GM15510 (cell line): Measurements from ENCODE around the gene SLAMF8.

Experiments
- POLR2A ChIP-seq: IDR thresholded peaks from 3 replicates; pipeline ENCODE4 v1.6.1; 2011; ENCODE audit warnings: borderline replicate concordance; ENCODE audit not compliant: insufficient read length; ENCODE audit errors: extremely low read depth

The SLAMF8 gene

GRCh38 chr1:159826441-159827101 is at the start of gene SLAMF8:
Gene SLAMF8, plus strand, starts transcription at chr1:159826873. Its CDS starts 26 bp downstream, at chr1:159826899.
- no peak for TF ChIP-seq POLR2A

- no peak for TF ChIP-seq POLR2A
Measured at GRCh38 chr1:159778266-159778665, 48.4 kb upstream of the SLAMF8 start.

GRCh38 chr1:159779403-159779851 is 47.2 kb upstream of the SLAMF8 start:
- TF ChIP-seq POLR2A: no peak

- peak; percentile 49 for TF ChIP-seq POLR2A
Measured at GRCh38 chr1:159780583-159781582, 45.8 kb upstream of the SLAMF8 start, which contains the start of gene DUSP23. Gene DUSP23, plus strand, starts transcription at chr1:159780962. Its CDS starts 139 bp downstream, at chr1:159781101.

GRCh38 chr1:159781992-159782391 is 44.7 kb upstream of the SLAMF8 start:
- TF ChIP-seq POLR2A: no peak

GRCh38 chr1:159783724-159784123 is 42.9 kb upstream of the SLAMF8 start:
- TF ChIP-seq POLR2A: no peak

- TF ChIP-seq POLR2A: no peak
Measured at GRCh38 chr1:159786465-159786864, 40.2 kb upstream of the SLAMF8 start.

- no peak for TF ChIP-seq POLR2A
Measured at GRCh38 chr1:159786966-159787365, 39.7 kb upstream of the SLAMF8 start.

GRCh38 chr1:159790237-159790917 is 36.3 kb upstream of the SLAMF8 start:
- no peak for TF ChIP-seq POLR2A

GRCh38 chr1:159791031-159791430 is 35.6 kb upstream of the SLAMF8 start:
- TF ChIP-seq POLR2A: no peak

GRCh38 chr1:159791461-159791860 is 35.2 kb upstream of the SLAMF8 start:
- no peak for TF ChIP-seq POLR2A

GRCh38 chr1:159795534-159795933 is 31.1 kb upstream of the SLAMF8 start:
- no peak for TF ChIP-seq POLR2A

GRCh38 chr1:159798893-159799292 is 27.8 kb upstream of the SLAMF8 start:
- no peak for TF ChIP-seq POLR2A

GRCh38 chr1:159799446-159799985 is 27.2 kb upstream of the SLAMF8 start:
- no peak for TF ChIP-seq POLR2A

- no peak for TF ChIP-seq POLR2A
Measured at GRCh38 chr1:159800177-159800930, 26.3 kb upstream of the SLAMF8 start.

- no peak for TF ChIP-seq POLR2A
Measured at GRCh38 chr1:159802111-159802510, 24.6 kb upstream of the SLAMF8 start, which contains the start of gene FCRL6. Gene FCRL6, plus strand, starts transcription at chr1:159802360. Its CDS starts 65 bp downstream, at chr1:159802425.
